GM12892 (cell line): Measurements from ENCODE around the gene UTS2R.
A peak's percentile ranks its signal among the peaks of the same experiment; 100 is the strongest.

Experiments
- DNase-seq: peaks from one replicate; pipeline ENCODE4 v3.0.0; 2011; ENCODE audit not compliant: insufficient read length
- FAIRE-seq: peaks from 2 replicates; lab custom pipeline; 2011; peaks lifted over from hg19 to GRCh38; lab: Jason Lieb, UNC
- POLR2A ChIP-seq: IDR thresholded peaks from 2 replicates; pipeline ENCODE4 v1.6.1; 2011; ENCODE audit warnings: low read depth, low read length, control low read depth
- POLR2AphosphoS5 ChIP-seq: IDR thresholded peaks from 2 replicates; pipeline ENCODE4 v1.6.1; 2011; ENCODE audit warnings: low read depth, low read length, control low read depth
- TAF1 ChIP-seq: IDR thresholded peaks from 2 replicates; pipeline ENCODE4 v1.6.1; 2011; ENCODE audit warnings: low read depth, mild to moderate bottlenecking, control low read depth, low read length, borderline replicate concordance

Gene UTS2R

DNA sequence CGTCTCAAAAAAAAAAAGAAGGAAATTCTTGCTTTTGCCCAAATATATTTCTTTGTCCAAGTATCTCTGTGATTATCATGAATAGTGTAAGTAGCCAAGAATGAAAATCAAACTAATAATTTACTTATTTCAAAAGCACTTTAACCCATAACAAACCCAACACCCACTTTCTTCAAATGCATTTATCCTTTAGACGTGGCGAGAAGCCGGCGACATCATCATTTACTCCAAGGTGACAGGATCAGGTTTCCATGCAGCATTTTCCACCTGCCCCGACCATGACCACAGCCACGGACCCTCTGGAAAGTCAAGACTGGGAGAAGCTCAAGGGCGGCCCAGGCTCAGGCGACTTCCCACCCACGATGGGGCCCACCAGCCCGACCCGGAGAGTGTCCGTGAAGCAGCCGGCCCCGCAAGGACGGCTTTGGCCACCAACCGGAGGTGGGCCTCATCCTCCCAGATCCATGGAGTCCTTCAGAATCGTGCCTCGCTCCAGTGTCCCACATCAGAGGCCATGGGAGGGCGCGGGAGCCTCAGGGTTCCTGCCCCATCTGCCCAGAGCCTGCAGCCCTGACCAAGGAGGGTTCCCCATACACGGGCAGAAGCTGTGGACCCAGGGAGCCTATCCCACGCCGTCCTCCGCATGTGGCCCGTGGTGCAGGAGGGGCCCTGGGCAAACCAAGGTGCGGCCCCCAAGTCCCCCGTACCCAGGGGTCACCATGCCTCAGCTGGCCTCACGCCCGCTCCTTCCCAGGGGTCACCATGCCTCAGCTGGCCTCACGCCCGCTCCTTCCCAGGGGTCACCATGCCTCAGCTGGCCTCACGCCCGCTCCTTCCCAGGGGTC lies 18.7 kb downstream of the UTS2R start:
- TF ChIP-seq TAF1, result no peak
- no peak for TF ChIP-seq POLR2A
- TF ChIP-seq POLR2AphosphoS5, result no peak
- DNase-seq (no peak), FAIRE-seq (no peak)

DNA sequence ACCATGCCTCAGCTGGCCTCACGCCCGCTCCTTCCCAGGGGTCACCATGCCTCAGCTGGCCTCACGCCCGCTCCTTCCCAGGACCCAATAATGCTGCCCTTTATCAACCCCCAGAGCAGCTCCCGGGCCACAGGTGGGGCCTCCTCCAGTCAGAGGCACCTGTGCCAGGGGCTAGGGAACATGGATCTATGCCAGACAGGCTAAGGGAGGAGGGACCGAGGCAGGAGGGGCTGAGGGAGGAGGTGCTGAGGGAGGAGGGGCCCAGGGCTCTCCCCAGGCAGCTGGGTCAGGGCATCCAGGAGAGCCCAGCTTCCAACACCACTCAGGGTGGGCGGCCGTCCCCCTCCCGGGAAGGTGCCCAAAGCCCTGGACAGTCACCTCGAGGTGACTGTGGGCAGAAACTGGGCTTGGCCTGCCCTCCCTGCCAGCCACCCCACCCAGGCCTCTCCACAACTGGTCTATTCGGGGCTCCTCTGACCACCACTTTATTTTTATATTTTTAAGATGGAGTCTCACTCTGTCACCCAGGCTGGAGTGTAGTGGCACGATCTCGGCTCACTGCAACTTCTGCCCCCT lies 19.4 kb downstream of the UTS2R start:
- FAIRE-seq, result no peak
- no peak for TF ChIP-seq POLR2A
- TF ChIP-seq POLR2AphosphoS5, result no peak
- TF ChIP-seq TAF1, result no peak
- no peak for DNase-seq

DNA sequence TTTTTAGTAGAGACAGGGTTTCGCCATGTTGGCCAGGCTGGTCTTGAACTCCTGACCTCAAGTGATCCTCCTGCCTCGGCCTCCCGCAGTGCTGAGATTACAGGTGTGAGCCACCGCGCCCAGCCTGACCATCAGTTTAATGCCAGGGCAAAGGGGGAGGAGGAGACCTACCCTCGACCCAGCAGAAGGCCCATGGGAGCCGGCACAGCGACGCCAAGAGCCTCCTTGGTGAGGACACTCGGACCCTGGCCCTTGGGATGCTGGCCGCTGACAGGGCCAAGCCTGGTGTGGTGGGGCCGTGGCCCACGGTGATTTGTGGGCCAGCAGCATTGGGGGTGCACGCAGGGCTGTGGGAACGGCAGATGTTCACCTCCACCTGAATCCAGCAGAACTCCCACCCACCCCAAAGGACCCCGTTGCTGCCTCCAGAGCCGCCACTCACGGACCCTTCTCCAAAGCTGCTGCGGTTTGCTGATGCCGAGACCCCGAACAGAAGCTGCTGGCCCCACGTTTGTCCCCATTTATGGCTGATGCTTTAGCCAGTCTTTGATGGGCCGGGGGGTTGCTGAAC lies 20.0 kb downstream of the UTS2R start:
- DNase-seq (no peak), FAIRE-seq (no peak)
- TF ChIP-seq POLR2A, result no peak
- no peak for TF ChIP-seq TAF1
- no peak for TF ChIP-seq POLR2AphosphoS5

DNA sequence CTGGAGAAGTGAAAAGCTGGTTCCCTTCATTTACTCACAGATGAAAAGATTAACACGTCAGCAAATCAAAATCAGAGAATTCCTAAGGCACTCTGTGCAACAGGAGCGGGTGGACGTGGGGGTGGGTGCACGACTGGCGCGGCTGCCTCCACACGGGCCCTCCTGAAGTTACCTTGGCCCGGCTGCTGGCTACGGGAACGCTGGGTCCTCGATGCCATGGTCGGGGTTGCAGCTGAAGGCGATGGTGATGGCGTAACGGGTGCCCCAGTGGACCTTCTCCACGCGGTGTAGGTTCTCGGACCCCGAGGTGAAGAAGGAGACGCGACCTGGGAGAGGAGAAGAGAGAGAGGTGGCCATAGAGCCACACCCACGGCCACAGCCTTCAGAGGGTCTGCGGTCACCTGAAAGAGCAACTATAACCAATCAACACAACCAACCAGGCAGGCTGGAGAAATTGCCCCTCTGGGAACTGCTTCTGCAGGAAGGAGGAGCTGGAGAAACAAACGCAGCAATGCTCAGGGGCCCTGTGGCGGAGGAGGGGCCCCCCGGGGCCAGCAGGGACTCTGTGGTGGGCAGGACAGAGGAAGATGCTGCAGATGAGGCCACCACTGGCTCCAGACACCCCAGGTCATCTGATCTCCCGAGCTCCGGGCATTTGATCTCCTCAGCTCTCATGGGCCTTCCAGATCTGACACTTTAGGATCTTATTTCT lies 20.8 kb downstream of the UTS2R start:
- DNase-seq, result no peak
- FAIRE-seq, result no peak
- TF ChIP-seq TAF1 (no peak), POLR2AphosphoS5 (no peak), POLR2A (no peak)

DNA sequence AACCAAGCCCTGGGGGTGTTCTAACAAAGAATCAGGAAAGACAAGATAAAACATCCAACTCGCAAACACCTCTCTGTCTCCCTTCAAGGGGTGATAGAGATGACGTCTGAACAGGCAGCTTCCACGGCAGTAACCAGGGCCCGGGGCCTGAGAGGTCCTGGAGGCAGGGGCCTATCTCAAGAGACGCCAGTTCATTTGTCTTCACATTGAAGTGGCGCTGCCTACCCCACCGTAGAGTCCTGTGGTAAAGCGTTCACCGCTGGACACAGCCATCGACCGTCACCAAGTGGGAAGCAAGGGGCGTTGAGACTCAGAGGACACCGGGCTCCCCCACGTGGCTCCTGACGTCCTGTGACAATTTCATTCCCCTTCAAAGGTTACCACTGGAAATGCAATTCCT lies 21.4 kb downstream of the UTS2R start:
- DNase-seq (no peak), FAIRE-seq (no peak)
- no peak for TF ChIP-seq POLR2A
- TF ChIP-seq POLR2AphosphoS5, result no peak
- TF ChIP-seq TAF1, result no peak

DNA sequence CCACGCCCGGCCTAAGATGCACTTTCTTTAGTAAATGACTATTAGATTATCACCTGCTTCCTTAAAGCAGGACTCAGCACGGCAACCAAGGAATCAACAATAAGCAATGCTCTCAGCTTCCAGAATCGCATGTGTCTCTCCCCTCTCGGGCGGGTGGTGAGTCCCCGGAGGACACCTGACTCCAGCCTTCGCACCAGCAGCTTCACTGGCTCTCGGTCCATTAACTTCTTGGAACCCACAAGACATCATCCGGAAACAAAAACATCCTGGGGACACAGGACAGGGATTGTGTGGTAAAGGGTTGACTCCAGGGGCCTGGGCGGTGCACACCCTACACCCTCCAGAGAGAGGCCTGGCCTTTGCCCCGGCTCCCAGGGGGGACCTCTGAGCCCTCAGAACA lies 22.7 kb downstream of the UTS2R start:
- no peak for DNase-seq
- TF ChIP-seq TAF1, result no peak
- no peak for TF ChIP-seq POLR2AphosphoS5
- no peak for TF ChIP-seq POLR2A
- no peak for FAIRE-seq

DNA sequence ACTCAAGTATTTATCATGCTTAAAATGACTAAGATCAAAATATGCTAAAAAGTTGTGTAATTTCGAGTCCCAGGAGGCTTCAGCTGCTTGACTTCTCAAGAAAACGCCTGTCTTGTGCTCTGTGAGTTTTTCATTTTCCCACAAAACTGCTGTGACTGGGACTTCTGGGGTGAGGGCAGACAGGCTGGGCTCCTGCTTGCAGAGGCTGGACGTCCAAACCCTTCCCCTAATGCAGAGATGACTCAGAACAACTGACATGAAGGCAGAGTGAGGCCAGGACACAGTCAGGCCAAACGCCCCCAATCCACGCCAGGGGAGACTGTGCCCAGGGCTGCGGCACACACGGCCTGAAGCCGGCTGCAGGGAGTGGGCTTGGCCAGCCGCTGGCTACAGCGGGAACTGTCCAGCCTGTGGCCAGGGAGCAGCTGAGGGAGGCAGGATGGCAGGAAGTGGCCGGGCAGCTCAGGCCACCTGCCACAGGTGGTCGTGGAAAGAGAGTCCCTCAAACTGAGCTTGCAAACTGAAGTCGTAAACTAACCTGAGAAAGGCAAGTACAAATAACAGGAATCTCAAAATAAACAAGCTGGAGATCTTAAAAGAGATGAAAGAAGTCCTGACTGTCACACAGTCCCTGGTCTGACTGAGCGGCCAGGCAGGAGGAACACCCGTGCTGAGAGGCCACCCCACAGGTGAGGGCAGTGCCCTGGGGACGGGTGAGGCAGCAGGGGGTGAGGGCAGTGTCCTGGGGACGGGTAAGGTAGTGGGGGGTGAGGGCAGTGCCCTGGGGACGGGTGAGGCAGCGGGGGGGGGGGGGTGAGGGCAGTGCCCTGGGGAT lies 25.3 kb downstream of the UTS2R start:
- FAIRE-seq, result no peak
- DNase-seq, result no peak

DNA sequence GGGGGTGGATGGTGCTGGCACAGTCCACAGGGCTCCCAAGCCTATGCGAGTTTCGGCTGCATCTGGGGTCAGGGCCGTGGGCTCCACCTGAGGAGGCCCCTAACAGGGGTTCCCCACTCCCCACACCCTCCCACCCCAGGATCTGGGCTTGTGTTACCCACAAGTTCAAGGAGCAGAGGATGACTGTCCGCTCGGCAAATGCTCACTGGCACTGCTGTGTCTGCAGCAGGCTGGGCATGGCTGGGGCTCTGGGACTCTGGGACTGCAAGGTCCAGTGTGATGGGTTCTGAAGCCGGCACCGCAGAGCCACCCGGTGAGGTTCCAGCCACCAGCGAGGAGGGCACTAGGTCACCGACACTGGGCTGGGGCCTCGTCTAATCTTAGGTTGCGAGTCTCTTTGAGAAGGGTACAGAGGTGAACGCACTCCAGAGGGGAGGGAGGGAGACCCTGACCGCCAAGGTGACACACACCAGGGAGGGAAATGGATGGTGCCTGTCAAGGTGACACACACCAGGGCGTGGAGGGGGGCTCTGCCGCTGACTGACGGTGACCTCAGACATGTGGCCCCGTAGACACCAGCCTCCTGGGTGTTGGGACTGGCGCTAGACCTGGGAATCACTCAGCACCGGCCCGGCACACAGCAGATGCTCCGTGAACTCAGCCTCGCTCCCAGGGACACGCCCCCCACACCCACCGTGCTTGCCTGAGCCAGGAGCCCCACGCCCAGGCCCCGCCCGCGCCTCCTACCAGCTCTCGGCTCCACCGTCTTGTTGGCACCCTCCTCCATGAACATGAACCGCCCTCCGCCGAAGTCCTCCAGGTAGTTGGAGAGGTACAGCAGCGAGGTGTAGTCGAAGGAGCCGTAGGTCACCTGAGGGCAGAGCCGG lies 26.1 kb downstream of the UTS2R start:
- TF ChIP-seq POLR2A (no peak), TAF1 (no peak), POLR2AphosphoS5 (no peak)
- no peak for FAIRE-seq
- DNase-seq, result no peak

More for the DNA sequence above, 25.3 kb downstream of the UTS2R start:
- TF ChIP-seq TAF1, result no peak
- 0 out of 2 replicates have a peak, but pooled peaks have one; percentile 24 for TF ChIP-seq POLR2A
- no peak for TF ChIP-seq POLR2AphosphoS5

DNA sequence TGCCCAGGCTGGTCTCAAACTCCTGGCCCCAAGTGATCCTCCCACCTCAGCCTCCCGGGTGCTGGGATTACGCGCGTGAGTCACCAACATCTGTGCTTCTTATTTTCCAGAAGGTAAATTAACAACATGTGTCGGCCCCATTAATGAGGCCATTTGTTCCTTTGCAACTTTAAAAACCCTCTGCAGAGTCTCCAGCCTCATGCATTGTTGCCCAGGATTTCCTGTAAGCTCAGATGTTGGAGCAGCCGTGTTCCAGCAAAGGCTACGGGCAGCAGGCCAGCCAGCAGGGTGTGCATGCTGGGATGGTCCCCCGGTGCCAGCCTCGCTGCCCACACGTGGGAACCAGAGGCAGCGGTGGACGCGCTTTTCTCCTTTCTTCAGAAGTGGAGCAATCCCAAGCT lies 27.5 kb downstream of the UTS2R start:
- FAIRE-seq, result no peak
- no peak for TF ChIP-seq TAF1

DNA sequence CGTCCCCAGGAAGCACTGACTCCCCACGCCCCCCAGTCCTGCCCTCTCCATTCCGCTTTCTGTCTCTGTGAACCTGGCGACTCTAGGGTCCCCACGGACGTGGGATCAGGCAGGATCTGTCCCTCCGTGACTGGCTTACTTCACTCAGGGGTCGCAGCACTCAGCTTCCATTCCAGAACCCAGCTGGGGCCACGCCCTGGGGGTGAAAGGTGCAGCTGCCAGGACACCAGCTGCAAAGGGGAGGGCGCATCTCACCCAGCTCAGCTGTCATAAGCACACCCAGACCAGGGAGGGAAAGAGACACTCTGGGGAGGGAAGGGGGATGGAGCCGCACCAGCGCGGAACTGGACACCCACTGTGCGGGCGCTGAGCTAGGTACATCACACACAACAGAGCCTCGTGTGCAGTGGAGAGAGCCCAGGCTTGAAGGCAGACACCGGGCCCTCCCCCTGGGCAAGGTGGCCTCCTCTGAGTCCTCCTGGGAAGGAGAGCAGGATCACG lies 28.1 kb downstream of the UTS2R start:
- TF ChIP-seq TAF1, result no peak
- no peak for TF ChIP-seq POLR2A
- TF ChIP-seq POLR2AphosphoS5, result no peak
- DNase-seq (no peak), FAIRE-seq (no peak)

More for the DNA sequence above, 27.5 kb downstream of the UTS2R start:
- no peak for DNase-seq
